Left ventricle myocardium inferior (tissue), 1 donor: ENCODE measurements around the gene NR6A1. TPM values are rescaled to one million over a fixed set of nuclear protein-coding genes. Genes with fewer than 3 reads are reported as not detected.

Experiments used
- DNase-seq: peaks from one replicate; pipeline ENCODE4 v3.0.0-alpha.2; 2020
- H3K27ac ChIP-seq: fragments of 200-600 bp; replicated peaks from 2 replicates; pipeline ENCODE4 v1.8.0; 2021
- H3K27me3 ChIP-seq: fragments of 200-600 bp; 2 replicates; pipeline ENCODE4 v1.8.0; 2021; ENCODE audit warnings: low read depth
- H3K36me3 ChIP-seq: fragments of 200-600 bp; 2 replicates; pipeline ENCODE4 v1.8.0; 2021
- H3K4me1 ChIP-seq: fragments of 200-600 bp; 2 replicates; pipeline ENCODE4 v1.8.0; 2021
- H3K4me3 ChIP-seq: fragments of 200-600 bp; 2 replicates; pipeline ENCODE4 v1.8.0; 2021; ENCODE audit warnings: mild to moderate bottlenecking, moderate library complexity
- H3K9me3 ChIP-seq: fragments of 200-600 bp; replicated peaks from 2 replicates; pipeline ENCODE4 v1.8.0; 2021
- CTCF ChIP-seq: fragments of 200-600 bp; IDR thresholded peaks from 2 replicates; pipeline ENCODE4 v1.8.0; 2021; ENCODE audit warnings: antibody characterized with exemption, mild to moderate bottlenecking, borderline replicate concordance
- intact Hi-C: fragments of 100-400 bp; cut with micrococcal nuclease; formaldehyde crosslinking; loops from one replicate; pipeline ENCODE4 v1.11.0; 2022
- total RNA-seq: library from RNA; stranded (reverse); fragmentation: NEBNext Ultra II Directional; extraction: Animal tissue kit (Norgen Biotek cat#: 25700); gene quantifications from one replicate; pipeline ENCODE4 v1.2.1, GENCODE V29; 2021
- donor health status: DM: no; HTN: yes; CAD: no; lungs with severe emphysema.

NR6A1 gene
- total RNA-seq, 1 donor from 2014 or later, result 1.0 TPM

GRCh38 chr9:124808246-124808956 is 37.3 kb upstream of the NR6A1 start:
- no peak overlapping the region for H3K27ac ChIP-seq
- no peak for TF ChIP-seq CTCF
- peaks cover 7% of the 10 kb centered on the region for H3K36me3 ChIP-seq
- no peaks in the 10 kb centered on the region for H3K9me3 ChIP-seq
- peaks cover 6% of the 10 kb centered on the region for H3K4me1 ChIP-seq
- no peaks in the 10 kb centered on the region for H3K27me3 ChIP-seq
- intact Hi-C loops, result no loop called here
- H3K4me3 ChIP-seq, result no peak overlapping the region
- no peak for DNase-seq

- intact Hi-C loops, result no loop called here
- H3K9me3 ChIP-seq, result no peaks in the 10 kb centered on the region
- peaks cover 4% of the 10 kb centered on the region for H3K36me3 ChIP-seq
- H3K4me3 ChIP-seq, result no peak overlapping the region
- peaks cover 26% of the 10 kb centered on the region for H3K4me1 ChIP-seq
- DNase-seq, result no peak
- no peaks in the 10 kb centered on the region for H3K27me3 ChIP-seq
- H3K27ac ChIP-seq, result no peak overlapping the region
- no peak for TF ChIP-seq CTCF
Observed at GRCh38 chr9:124805186-124805585, 34.1 kb upstream of the NR6A1 start.

- no peaks in the 10 kb centered on the region for H3K27me3 ChIP-seq
- no peak for TF ChIP-seq CTCF
- intact Hi-C loops, result no loop called here
- no peaks in the 10 kb centered on the region for H3K9me3 ChIP-seq
- peaks cover 36% of the 10 kb centered on the region for H3K4me1 ChIP-seq
- H3K27ac ChIP-seq, result no peak overlapping the region
- no peaks in the 10 kb centered on the region for H3K36me3 ChIP-seq
- DNase-seq, result no peak
- no peak overlapping the region for H3K4me3 ChIP-seq
Observed at GRCh38 chr9:124803911-124804310, 32.8 kb upstream of the NR6A1 start.

- Histone ChIP-seq H3K36me3 (no peaks in the 10 kb centered on the region), H3K27ac (no peak overlapping the region), H3K27me3 (no peaks in the 10 kb centered on the region), H3K4me3 (no peak overlapping the region), H3K9me3 (no peaks in the 10 kb centered on the region), H3K4me1 (peaks cover 49% of the 10 kb centered on the region)
- intact Hi-C loops, result no loop called here
- TF ChIP-seq CTCF, result no peak
- DNase-seq, result no peak
Observed at GRCh38 chr9:124802426-124802825, 31.3 kb upstream of the NR6A1 start.

GRCh38 chr9:124801356-124801755 is 30.2 kb upstream of the NR6A1 start:
- intact Hi-C loops, result no loop called here
- no peak overlapping the region for H3K27ac ChIP-seq
- no peaks in the 10 kb centered on the region for H3K27me3 ChIP-seq
- peaks cover 60% of the 10 kb centered on the region for H3K4me1 ChIP-seq
- H3K4me3 ChIP-seq, result no peak overlapping the region
- TF ChIP-seq CTCF, result no peak
- H3K9me3 ChIP-seq, result no peaks in the 10 kb centered on the region
- no peak for DNase-seq
- no peaks in the 10 kb centered on the region for H3K36me3 ChIP-seq
